ENCODE data around the gene FKBP1B. TPM values are rescaled to one million over a fixed set of nuclear protein-coding genes. Genes with fewer than 3 reads are reported as not detected.

Gene FKBP1B
- total RNA-seq, 1 experiment from 2014 or later, result 2.1 TPM

DNA sequence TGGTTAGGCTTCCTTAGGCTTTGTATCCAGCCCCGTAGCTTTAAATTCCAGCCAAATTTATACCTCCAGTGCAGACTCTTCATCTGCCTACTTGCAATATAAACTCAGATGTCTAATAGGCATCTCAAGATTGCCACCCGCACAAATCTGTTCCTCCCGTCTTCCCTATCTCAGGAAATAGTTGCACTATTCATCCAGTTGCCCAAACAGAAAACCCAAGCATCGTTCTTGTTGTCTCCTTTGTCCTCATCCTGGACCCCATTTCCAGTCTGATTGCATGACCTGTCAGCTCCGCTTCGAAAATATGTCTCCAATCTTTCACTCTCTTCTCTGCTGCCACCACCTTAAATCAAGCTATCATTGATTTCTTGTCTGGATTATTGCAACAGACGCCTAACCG lies 2.3 kb downstream of the FKBP1B start:
- H3K36me3 ChIP-seq (ENCODE audit: low read depth, low read length), result no peaks in the 10 kb centered on the region
- H3K9me3 ChIP-seq (ENCODE audit: low read length), result no peaks in the 10 kb centered on the region
- intact Hi-C loops (cut with micrococcal nuclease), result no loop called here
- H4K20me1 ChIP-seq (ENCODE audit: low read length), result no peaks in the 10 kb centered on the region
- no TSS peak for BruUV-seq (replicated peaks)
- peaks cover 4% of the 10 kb centered on the region for H3K4me1 ChIP-seq (ENCODE audit: insufficient read depth, low read length)
- H3K27ac ChIP-seq (ENCODE audit: low read length), result no peak overlapping the region
- H3K9ac ChIP-seq (ENCODE audit: low read length), result no peak overlapping the region
- H3K9me2 ChIP-seq (replicated peaks; ENCODE audit: low read length), result no peaks in the 10 kb centered on the region
- TF ChIP-seq EZH2 (IDR thresholded peaks at IDR 0.05; ENCODE audit: low read length, unreplicated experiment) (no peak), EZH2phosphoT487 (IDR thresholded peaks at IDR 0.05; ENCODE audit: borderline replicate concordance, low read length) (no peak)
- TF ChIP-seq, protein P1, sequence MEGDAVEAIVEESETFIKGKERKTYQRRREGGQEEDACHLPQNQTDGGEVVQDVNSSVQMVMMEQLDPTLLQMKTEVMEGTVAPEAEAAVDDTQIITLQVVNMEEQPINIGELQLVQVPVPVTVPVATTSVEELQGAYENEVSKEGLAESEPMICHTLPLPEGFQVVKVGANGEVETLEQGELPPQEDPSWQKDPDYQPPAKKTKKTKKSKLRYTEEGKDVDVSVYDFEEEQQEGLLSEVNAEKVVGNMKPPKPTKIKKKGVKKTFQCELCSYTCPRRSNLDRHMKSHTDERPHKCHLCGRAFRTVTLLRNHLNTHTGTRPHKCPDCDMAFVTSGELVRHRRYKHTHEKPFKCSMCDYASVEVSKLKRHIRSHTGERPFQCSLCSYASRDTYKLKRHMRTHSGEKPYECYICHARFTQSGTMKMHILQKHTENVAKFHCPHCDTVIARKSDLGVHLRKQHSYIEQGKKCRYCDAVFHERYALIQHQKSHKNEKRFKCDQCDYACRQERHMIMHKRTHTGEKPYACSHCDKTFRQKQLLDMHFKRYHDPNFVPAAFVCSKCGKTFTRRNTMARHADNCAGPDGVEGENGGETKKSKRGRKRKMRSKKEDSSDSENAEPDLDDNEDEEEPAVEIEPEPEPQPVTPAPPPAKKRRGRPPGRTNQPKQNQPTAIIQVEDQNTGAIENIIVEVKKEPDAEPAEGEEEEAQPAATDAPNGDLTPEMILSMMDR (conservative IDR thresholded peaks at IDR 0.05; ENCODE audit: low read depth, low read length), result no peak
- no peaks in the 10 kb centered on the region for H3K27me3 ChIP-seq (ENCODE audit: low read length)
- H3K4me3 ChIP-seq (ENCODE audit: low read length), result no peak overlapping the region
- H3K4me2 ChIP-seq (ENCODE audit: low read length), result no peak overlapping the region
- peaks cover 3% of the 10 kb centered on the region for H3K79me2 ChIP-seq (ENCODE audit: low read length)
- ChIA-PET CTCF (interaction anchor here (0.5 kb wide), 1 partner anchor 27 kb away, joined by 8 read pairs; no protein-coding TSS in a partner anchor), POLR2A (ENCODE audit: unreplicated experiment) (no interaction called here)
- DNase-seq, result no peak
- ATAC-seq, result no peak
- H2AFZ ChIP-seq (ENCODE audit: low read length), result no peak overlapping the region
- H3F3A ChIP-seq (ENCODE audit: low read length, unreplicated experiment), result no peaks in the 10 kb centered on the region

DNA sequence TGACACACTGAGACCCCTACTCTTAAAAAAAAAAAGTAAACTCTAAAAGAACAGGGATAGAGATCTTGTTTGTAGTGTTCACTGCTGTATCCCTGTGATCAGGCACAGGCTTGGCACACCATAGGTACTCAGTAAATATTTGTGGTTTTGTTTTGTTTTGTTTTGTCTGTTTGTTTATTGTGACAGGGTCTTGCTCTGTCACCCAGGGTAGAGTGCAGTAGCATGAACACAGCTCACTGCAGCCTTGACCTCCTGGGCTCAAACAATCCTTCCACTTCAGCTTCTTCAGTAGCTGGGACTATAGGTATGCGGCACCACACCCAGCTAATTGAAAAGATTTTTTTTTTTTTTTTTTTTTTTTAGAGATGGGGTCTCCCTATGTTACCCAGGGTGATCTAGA lies 3.4 kb downstream of the FKBP1B start:
- DNase-seq (no peak), ATAC-seq (no peak)
- TF ChIP-seq EZH2phosphoT487 (IDR thresholded peaks at IDR 0.05; ENCODE audit: borderline replicate concordance, low read length) (no peak), EZH2 (IDR thresholded peaks at IDR 0.05; ENCODE audit: low read length, unreplicated experiment) (no peak)
- TF ChIP-seq, protein P1 (conservative IDR thresholded peaks at IDR 0.05; ENCODE audit: low read depth, low read length), result no peak
- no TSS peak for BruUV-seq (replicated peaks)
- H2AFZ ChIP-seq (ENCODE audit: low read length), result no peak overlapping the region
- H3K36me3 ChIP-seq (ENCODE audit: low read depth, low read length), result no peaks in the 10 kb centered on the region
- H3K27ac ChIP-seq (ENCODE audit: low read length), result no peak overlapping the region
- POLR2A ChIA-PET (ENCODE audit: unreplicated experiment), result no interaction called here
- CTCF ChIA-PET, result no interaction called here
- no peaks in the 10 kb centered on the region for H3K27me3 ChIP-seq (ENCODE audit: low read length)
- H4K20me1 ChIP-seq (ENCODE audit: low read length), result no peaks in the 10 kb centered on the region
- no peak overlapping the region for H3K9ac ChIP-seq (ENCODE audit: low read length)
- H3F3A ChIP-seq (ENCODE audit: low read length, unreplicated experiment), result no peaks in the 10 kb centered on the region
- H3K9me3 ChIP-seq (ENCODE audit: low read length), result no peaks in the 10 kb centered on the region
- H3K4me3 ChIP-seq (ENCODE audit: low read length), result no peak overlapping the region
- H3K79me2 ChIP-seq (ENCODE audit: low read length), result no peaks in the 10 kb centered on the region
- H3K4me1 ChIP-seq (ENCODE audit: insufficient read depth, low read length), result no peaks in the 10 kb centered on the region; the same call in 1 of the 2 replicates
- H3K9me2 ChIP-seq (replicated peaks; ENCODE audit: low read length), result no peaks in the 10 kb centered on the region
- H3K4me2 ChIP-seq (ENCODE audit: low read length), result no peak overlapping the region
- intact Hi-C loops (cut with micrococcal nuclease), result no loop called here

DNA sequence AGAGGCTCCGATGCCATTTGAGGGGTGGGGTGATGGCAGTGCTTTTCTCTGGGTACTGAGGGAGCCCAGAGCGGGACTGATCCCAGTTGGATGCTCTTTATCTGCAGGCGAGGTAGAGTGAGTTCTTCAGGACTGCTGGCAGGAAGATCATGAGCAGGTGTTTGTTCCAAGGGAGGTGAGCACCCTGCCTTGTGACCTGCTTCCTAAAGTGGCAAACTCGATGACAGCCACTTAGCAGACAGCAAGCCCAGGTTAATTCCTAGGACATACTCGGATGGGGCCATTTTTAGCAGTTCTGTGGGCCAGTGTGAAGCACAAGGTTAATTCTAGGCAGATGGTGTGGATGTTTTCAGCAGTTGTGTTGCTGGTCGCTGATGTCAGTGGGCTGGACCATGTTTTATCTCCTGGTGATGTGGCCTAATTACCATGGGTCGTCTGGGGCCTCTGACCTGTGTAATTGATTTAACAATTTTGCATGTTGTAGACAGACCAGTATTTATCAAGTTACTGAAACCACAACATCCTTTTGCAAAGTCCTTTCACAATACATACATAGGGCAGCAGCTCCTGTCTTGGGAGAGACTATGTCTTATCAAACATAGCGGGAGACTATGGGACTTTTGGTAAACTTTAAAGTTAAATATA lies 4.9 kb downstream of the FKBP1B start:
- CTCF ChIA-PET, result no interaction called here
- ATAC-seq (no peak), DNase-seq (no peak)
- intact Hi-C loops (cut with micrococcal nuclease), result no loop called here
- POLR2A ChIA-PET (ENCODE audit: unreplicated experiment), result no interaction called here
- Histone ChIP-seq H3K9ac (ENCODE audit: low read length) (no peak overlapping the region), H3K4me2 (ENCODE audit: low read length) (no peak overlapping the region), H3K79me2 (ENCODE audit: low read length) (no peaks in the 10 kb centered on the region), H3K4me1 (ENCODE audit: insufficient read depth, low read length) (no peaks in the 10 kb centered on the region), H3K9me2 (replicated peaks; ENCODE audit: low read length) (no peaks in the 10 kb centered on the region), H3K27me3 (ENCODE audit: low read length) (no peaks in the 10 kb centered on the region), H4K20me1 (ENCODE audit: low read length) (no peaks in the 10 kb centered on the region), H3K4me3 (ENCODE audit: low read length) (no peak overlapping the region), H3K27ac (ENCODE audit: low read length) (no peak overlapping the region), H3K36me3 (ENCODE audit: low read depth, low read length) (no peaks in the 10 kb centered on the region), H3F3A (ENCODE audit: low read length, unreplicated experiment) (no peaks in the 10 kb centered on the region), H3K9me3 (ENCODE audit: low read length) (no peaks in the 10 kb centered on the region), H2AFZ (ENCODE audit: low read length) (no peak overlapping the region)
- BruUV-seq (replicated peaks), result no TSS peak
- TF ChIP-seq EZH2 (IDR thresholded peaks at IDR 0.05; ENCODE audit: low read length, unreplicated experiment) (no peak), EZH2phosphoT487 (IDR thresholded peaks at IDR 0.05; ENCODE audit: borderline replicate concordance, low read length) (no peak)
- TF ChIP-seq, protein P1 (conservative IDR thresholded peaks at IDR 0.05; ENCODE audit: low read depth, low read length), result no peak

All from PC-3 (cell line).